CD4-positive, alpha-beta T cell (primary cell): Measurements from ENCODE around the gene DAB2. TPM values are rescaled to one million over a fixed set of nuclear protein-coding genes. Genes with fewer than 3 reads are reported as not detected.

Experiments
- ATAC-seq: fragments of 200-7000 bp; cut with Tn5 transposase; one replicate; pipeline ENCODE4 v1.10.0; 2022; ENCODE audit warnings: mild to moderate bottlenecking; ENCODE audit not compliant: poor library complexity
- CTCF ChIA-PET: fragments of 350-600 bp; sonication (Branson Sonifier 250); formaldehyde crosslinking; loops from one replicate; lab custom pipeline; 2021; ENCODE audit warnings: antibody characterized with exemption, inconsistent platforms; lab: Charles Lee
- POLR2A ChIA-PET: fragments of 350-600 bp; sonication (Branson Sonifier 250); formaldehyde crosslinking; loops from one replicate; lab custom pipeline; 2021; ENCODE audit warnings: antibody characterized with exemption, inconsistent platforms; lab: Charles Lee
- DNase-seq, 14 experiments: peaks; one replicate each; pipeline ENCODE4 v3.0.0-alpha.2; 2013 to 2020; ENCODE audit warnings: mixed read lengths in 2 of 14
- H3K27ac ChIP-seq, 2 donors: one replicate each; pipeline versions ENCODE4 v1.5.1 to v1.7.0; 2013; ENCODE audit warnings: low read length in 2 of 2, low read depth in 1 of 2, mild to moderate bottlenecking in 1 of 2
- H3K27me3 ChIP-seq, 2 experiments: 1 replicate in 1 of 2; 2 replicates in 1 of 2; pipeline versions ENCODE4 v1.6.1 to v1.7.0; 2013; ENCODE audit warnings: low read length in 2 of 2, control low read depth in 1 of 2, mild to moderate bottlenecking in 1 of 2, moderate library complexity in 1 of 2; ENCODE audit not compliant: insufficient read depth in 2 of 2, control insufficient read depth in 1 of 2
- H3K36me3 ChIP-seq: one replicate; pipeline ENCODE4 v1.6.1; 2013; ENCODE audit warnings: low read length, control low read depth; ENCODE audit not compliant: insufficient read depth
- H3K4me1 ChIP-seq: one replicate; pipeline ENCODE4 v1.6.1; 2013; ENCODE audit warnings: low read length, control low read depth; ENCODE audit not compliant: insufficient read depth
- H3K4me3 ChIP-seq: one replicate; pipeline ENCODE4 v1.5.1; 2013; ENCODE audit warnings: mild to moderate bottlenecking, low read length, moderate library complexity
- H3K9me3 ChIP-seq, 2 experiments: 1 replicate in 1 of 2; 2 replicates in 1 of 2; pipeline versions ENCODE4 v1.6.1 to v1.7.0; 2013; ENCODE audit warnings: low read length in 2 of 2, mild to moderate bottlenecking in 2 of 2, control low read depth in 1 of 2, moderate library complexity in 1 of 2; ENCODE audit not compliant: control insufficient read depth in 1 of 2, insufficient read depth in 1 of 2
- H3K27ac Mint-ChIP-seq: one replicate; pipeline ENCODE4 v1.8.0; 2020; ENCODE audit warnings: mixed read lengths
- H3K27me3 Mint-ChIP-seq: one replicate; pipeline ENCODE4 v1.8.0; 2021; ENCODE audit warnings: mixed read lengths
- H3K36me3 Mint-ChIP-seq: one replicate; pipeline ENCODE4 v1.8.0; 2021; ENCODE audit warnings: low read depth, mixed read lengths
- H3K4me1 Mint-ChIP-seq: one replicate; pipeline ENCODE4 v1.8.0; 2021; ENCODE audit warnings: low read depth, mixed read lengths
- H3K4me3 Mint-ChIP-seq: one replicate; pipeline ENCODE4 v1.8.0; 2020; ENCODE audit warnings: mild to moderate bottlenecking, mixed read lengths
- H3K9me3 Mint-ChIP-seq: one replicate; pipeline ENCODE4 v1.8.0; 2020; ENCODE audit warnings: mixed read lengths
- CTCF ChIP-seq: fragments of 200-600 bp; IDR thresholded peaks from one replicate; pipeline ENCODE4 v1.8.0; 2022; ENCODE audit warnings: antibody characterized with exemption, mild to moderate bottlenecking
- intact Hi-C, 2 experiments: fragments of 100-400 bp; cut with DNase I in 1 of 2; cut with micrococcal nuclease in 1 of 2; formaldehyde crosslinking; loops; one replicate each; pipeline versions ENCODE4 v1.15.1 to v1.9.0; 2023 to 2025; cut with DNase I, micrococcal nuclease
- total RNA-seq, 174 experiments: library from RNA in 2 of 174; stranded (reverse) in 2 of 174; gene quantifications; one replicate each; pipeline ENCODE4 v1.2.3 and lab custom pipeline; 2021 to 2026

The DAB2 gene
- total RNA-seq, 2 experiments from 2014 or later = 0.31 to 0.47 TPM

- Histone ChIP-seq H3K27me3 (no peaks in the 10 kb centered on the region), H3K9me3 (no peaks in the 10 kb centered on the region), H3K4me1 (no peaks in the 10 kb centered on the region), H3K27ac (no peak overlapping the region), H3K36me3 (no peaks in the 10 kb centered on the region), H3K4me3 (no peak overlapping the region)
- H3K27ac Mint-ChIP-seq = no peak overlapping the region
- H3K9me3 Mint-ChIP-seq = no peaks in the 10 kb centered on the region
- no peak for DNase-seq
- peaks cover 12% of the 10 kb centered on the region for H3K27me3 Mint-ChIP-seq
- ChIA-PET POLR2A (no interaction called here), CTCF (no interaction called here)
- no peak overlapping the region for H3K4me3 Mint-ChIP-seq
- no peak for TF ChIP-seq CTCF
- no peaks in the 10 kb centered on the region for H3K36me3 Mint-ChIP-seq
- intact Hi-C loops = no loop called here
- no peak for ATAC-seq
- H3K4me1 Mint-ChIP-seq = no peaks in the 10 kb centered on the region
Measured at GRCh38 chr5:39440958-39441624, 16.3 kb upstream of the DAB2 start.

- no peaks in the 10 kb centered on the region for H3K9me3 Mint-ChIP-seq
- no peak for TF ChIP-seq CTCF
- H3K27ac Mint-ChIP-seq = no peak overlapping the region
- no peak for ATAC-seq
- ChIA-PET POLR2A (no interaction called here), CTCF (no interaction called here)
- intact Hi-C loops = no loop called here
- peaks cover 12% of the 10 kb centered on the region for H3K27me3 Mint-ChIP-seq
- Histone ChIP-seq H3K4me3 (no peak overlapping the region), H3K4me1 (no peaks in the 10 kb centered on the region), H3K36me3 (no peaks in the 10 kb centered on the region), H3K27ac (no peak overlapping the region), H3K27me3 (peaks cover 0 to 5% of the 10 kb centered on the region in 2 experiments), H3K9me3 (no peaks in the 10 kb centered on the region)
- no peak overlapping the region for H3K4me3 Mint-ChIP-seq
- H3K36me3 Mint-ChIP-seq = no peaks in the 10 kb centered on the region
- H3K4me1 Mint-ChIP-seq = no peaks in the 10 kb centered on the region
- no peak for DNase-seq
Measured at GRCh38 chr5:39440192-39440957, 15.6 kb upstream of the DAB2 start.

GRCh38 chr5:39439582-39440162 is 14.9 kb upstream of the DAB2 start:
- Histone ChIP-seq H3K27ac (no peak overlapping the region), H3K36me3 (no peaks in the 10 kb centered on the region), H3K4me1 (no peaks in the 10 kb centered on the region), H3K4me3 (no peak overlapping the region), H3K27me3 (peaks cover 0 to 9% of the 10 kb centered on the region in 2 experiments), H3K9me3 (no peaks in the 10 kb centered on the region)
- no peak overlapping the region for H3K27ac Mint-ChIP-seq
- no peak for DNase-seq
- H3K4me3 Mint-ChIP-seq = no peak overlapping the region
- ChIA-PET CTCF (no interaction called here), POLR2A (no interaction called here)
- H3K27me3 Mint-ChIP-seq = peaks cover 12% of the 10 kb centered on the region
- no peak for TF ChIP-seq CTCF
- ATAC-seq = no peak
- no peaks in the 10 kb centered on the region for H3K9me3 Mint-ChIP-seq
- H3K4me1 Mint-ChIP-seq = no peaks in the 10 kb centered on the region
- intact Hi-C loops = no loop called here
- H3K36me3 Mint-ChIP-seq = no peaks in the 10 kb centered on the region
